WTC11 (cell line): ENCODE results near the gene CDH12. TPM values are rescaled to one million over a fixed set of nuclear protein-coding genes. Genes with fewer than 3 reads are reported as not detected.

Experiments
- ATAC-seq: fragments of 200-7000 bp; cut with Tn5 transposase; 2 replicates; pipeline ENCODE4 v1.10.0; 2021; ENCODE audit warnings: mild to moderate bottlenecking, moderate library complexity
- CTCF ChIA-PET: fragments of 300-600 bp; sonication (Branson Sonifier 250); formaldehyde crosslinking; loops from one replicate; lab custom pipeline; 2021; ENCODE audit warnings: antibody characterized with exemption; lab: Charles Lee
- POLR2A ChIA-PET: fragments of 350-600 bp; sonication (Branson Sonifier 250); formaldehyde crosslinking; loops from one replicate; lab custom pipeline; 2021; ENCODE audit warnings: antibody characterized with exemption; lab: Charles Lee
- DNase-seq: peaks from one replicate; pipeline ENCODE4 v3.0.0; 2021; ENCODE audit warnings: low spot score
- H3K27ac Mint-ChIP-seq: 2 replicates; pipeline ENCODE4 v1.8.0; 2021; ENCODE audit warnings: mixed read lengths
- H3K27me3 Mint-ChIP-seq: 2 replicates; pipeline ENCODE4 v1.8.0; 2021; ENCODE audit warnings: low read depth, mild to moderate bottlenecking, moderate library complexity, mixed read lengths
- H3K36me3 Mint-ChIP-seq: 2 replicates; pipeline ENCODE4 v1.8.0; 2021; ENCODE audit warnings: mixed read lengths
- H3K4me1 Mint-ChIP-seq: 2 replicates; pipeline ENCODE4 v1.8.0; 2022; ENCODE audit warnings: mixed read lengths
- H3K4me3 Mint-ChIP-seq: 2 replicates; pipeline ENCODE4 v1.8.0; 2021; ENCODE audit warnings: mild to moderate bottlenecking, moderate library complexity, mixed read lengths
- H3K9me3 Mint-ChIP-seq: 2 replicates; pipeline ENCODE4 v1.8.0; 2021; ENCODE audit warnings: mixed read lengths
- ATF1 ChIP-seq: sonication (generic); formaldehyde crosslinking; IDR thresholded peaks from 2 replicates; pipeline ENCODE4 v1.8.1; 2023; ENCODE audit warnings: mild to moderate bottlenecking, moderate library complexity, missing genetic modification reagents
- CBFB ChIP-seq: sonication (generic); formaldehyde crosslinking; IDR thresholded peaks from 2 replicates; pipeline ENCODE4 v1.8.1; 2022; ENCODE audit warnings: mild to moderate bottlenecking, low read depth, missing genetic modification reagents
- CREB1 ChIP-seq: sonication (generic); formaldehyde crosslinking; IDR thresholded peaks from 2 replicates; pipeline ENCODE4 v1.8.0; 2023; ENCODE audit warnings: mild to moderate bottlenecking, missing genetic modification reagents
- EMX1 ChIP-seq: fragments of 250-450 bp; sonication (Bioruptor Pico); IDR thresholded peaks from 2 replicates; pipeline ENCODE4 v1.8.0; 2021; ENCODE audit warnings: mild to moderate bottlenecking
- GABPB1 ChIP-seq: sonication (generic); formaldehyde crosslinking; IDR thresholded peaks from 2 replicates; pipeline ENCODE4 v1.8.1; 2023; ENCODE audit warnings: mild to moderate bottlenecking, missing genetic modification reagents
- GRHL2 ChIP-seq: fragments of 250-450 bp; sonication (Bioruptor Pico); IDR thresholded peaks from 2 replicates; pipeline ENCODE4 v1.8.0; 2022; ENCODE audit warnings: mild to moderate bottlenecking, moderate library complexity; ENCODE audit not compliant: insufficient replicate concordance, severe bottlenecking
- GTF2I ChIP-seq: fragments of 250-450 bp; sonication (Bioruptor Pico); conservative IDR thresholded peaks from 2 replicates; pipeline ENCODE4 v1.4.0; 2021; ENCODE audit warnings: mild to moderate bottlenecking
- NFATC4 ChIP-seq: fragments of 250-450 bp; sonication (Bioruptor Pico); IDR thresholded peaks from 2 replicates; pipeline ENCODE4 v1.9.0; 2021; ENCODE audit warnings: mild to moderate bottlenecking
- NR2C2 ChIP-seq: sonication (generic); formaldehyde crosslinking; IDR thresholded peaks from 2 replicates; pipeline ENCODE4 v1.8.0; 2022; ENCODE audit warnings: mild to moderate bottlenecking, missing genetic modification reagents
- OVOL2 ChIP-seq: fragments of 250-450 bp; sonication (Bioruptor Pico); IDR thresholded peaks from 2 replicates; pipeline ENCODE4 v1.9.0; 2021; ENCODE audit warnings: mild to moderate bottlenecking, borderline replicate concordance
- RORB ChIP-seq: fragments of 250-450 bp; sonication (Bioruptor Pico); IDR thresholded peaks from 2 replicates; pipeline ENCODE4 v1.9.0; 2021; ENCODE audit warnings: mild to moderate bottlenecking
- TCF7 ChIP-seq: sonication (generic); formaldehyde crosslinking; IDR thresholded peaks from 2 replicates; pipeline ENCODE4 v1.8.0; 2022; ENCODE audit warnings: mild to moderate bottlenecking, low read depth, missing genetic modification reagents, moderate library complexity
- ZBTB21 ChIP-seq: sonication (generic); formaldehyde crosslinking; IDR thresholded peaks from 2 replicates; pipeline ENCODE4 v1.8.1; 2023; ENCODE audit warnings: mild to moderate bottlenecking, missing genetic modification reagents, borderline replicate concordance
- ZNF263 ChIP-seq: sonication (generic); formaldehyde crosslinking; IDR thresholded peaks from 2 replicates; pipeline ENCODE4 v1.8.1; 2022; ENCODE audit warnings: low read depth, mild to moderate bottlenecking, moderate library complexity, missing genetic modification reagents
- total RNA-seq: library from RNA; stranded (reverse); gene quantifications from 3 replicates; pipeline ENCODE4 v1.2.3, GENCODE V29; 2021
- TF ChIP-seq, protein P1 (sequence below): sonication (generic); formaldehyde crosslinking; IDR thresholded peaks from 2 replicates; pipeline ENCODE4 v1.8.0; 2022; ENCODE audit warnings: mild to moderate bottlenecking, missing genetic modification reagents
- TF ChIP-seq, protein P2 (sequence below): fragments of 250-450 bp; sonication (Bioruptor Pico); IDR thresholded peaks from 2 replicates; pipeline ENCODE4 v1.9.0; 2021; ENCODE audit warnings: mild to moderate bottlenecking, borderline replicate concordance
- TF ChIP-seq, protein P3 (sequence below): fragments of 250-450 bp; sonication (Bioruptor Pico); conservative IDR thresholded peaks from 2 replicates; pipeline ENCODE4 v1.9.0; 2021; ENCODE audit warnings: mild to moderate bottlenecking
- TF ChIP-seq, protein P4 (sequence below): sonication (generic); formaldehyde crosslinking; IDR thresholded peaks from 2 replicates; pipeline ENCODE4 v1.8.1; 2022; ENCODE audit warnings: mild to moderate bottlenecking, moderate library complexity, missing genetic modification reagents
- TF ChIP-seq, protein P5 (sequence below): sonication (generic); formaldehyde crosslinking; IDR thresholded peaks from 2 replicates; pipeline ENCODE4 v1.8.1; 2022; ENCODE audit warnings: missing genetic modification reagents, borderline replicate concordance
- TF ChIP-seq, protein P6 (sequence below): sonication (generic); formaldehyde crosslinking; IDR thresholded peaks from 2 replicates; pipeline ENCODE4 v1.8.0; 2023; ENCODE audit warnings: mild to moderate bottlenecking, missing genetic modification reagents
- TF ChIP-seq, protein P7 (sequence below): sonication (generic); formaldehyde crosslinking; IDR thresholded peaks from 2 replicates; pipeline ENCODE4 v1.8.1; 2022; ENCODE audit warnings: mild to moderate bottlenecking, missing genetic modification reagents, moderate library complexity, borderline replicate concordance

Gene CDH12
- total RNA-seq, 1 experiment from 2014 or later = not detected

DNA sequence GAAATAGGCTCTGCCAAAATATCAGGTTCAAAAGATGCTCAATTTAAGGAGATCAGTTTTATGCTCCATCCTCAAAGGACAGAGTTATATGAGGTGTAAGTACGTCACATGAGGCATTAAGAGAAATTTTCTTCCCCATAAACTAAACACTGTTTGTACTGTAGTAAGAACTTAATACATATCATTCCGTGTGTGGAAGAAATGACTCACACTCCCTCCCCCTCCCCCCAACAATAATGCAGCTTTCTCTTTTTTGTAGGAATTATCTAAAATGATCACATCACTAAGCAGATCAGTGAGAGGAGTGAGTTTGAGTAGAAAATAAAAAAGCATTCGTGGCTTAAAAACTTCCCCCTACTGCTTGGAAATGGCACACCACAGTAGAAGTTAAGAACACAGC is 2.2 kb downstream of the CDH12 start:
- H3K4me3 Mint-ChIP-seq = no peak overlapping the region
- TF ChIP-seq NFATC4 (CRISPR knock-in tag) (no peak), TCF7 (CRISPR knock-in tag) (no peak), EMX1 (CRISPR knock-in tag) (no peak), ATF1 (no peak), GABPB1 (CRISPR knock-in tag) (no peak), ZBTB21 (CRISPR knock-in tag) (no peak), RORB (CRISPR knock-in tag) (no peak), OVOL2 (CRISPR knock-in tag) (no peak), GTF2I (no peak)
- TF ChIP-seq, protein P1, sequence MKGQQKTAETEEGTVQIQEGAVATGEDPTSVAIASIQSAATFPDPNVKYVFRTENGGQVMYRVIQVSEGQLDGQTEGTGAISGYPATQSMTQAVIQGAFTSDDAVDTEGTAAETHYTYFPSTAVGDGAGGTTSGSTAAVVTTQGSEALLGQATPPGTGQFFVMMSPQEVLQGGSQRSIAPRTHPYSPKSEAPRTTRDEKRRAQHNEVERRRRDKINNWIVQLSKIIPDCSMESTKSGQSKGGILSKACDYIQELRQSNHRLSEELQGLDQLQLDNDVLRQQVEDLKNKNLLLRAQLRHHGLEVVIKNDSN (CRISPR knock-in tag) = no peak
- TF ChIP-seq, protein P2, sequence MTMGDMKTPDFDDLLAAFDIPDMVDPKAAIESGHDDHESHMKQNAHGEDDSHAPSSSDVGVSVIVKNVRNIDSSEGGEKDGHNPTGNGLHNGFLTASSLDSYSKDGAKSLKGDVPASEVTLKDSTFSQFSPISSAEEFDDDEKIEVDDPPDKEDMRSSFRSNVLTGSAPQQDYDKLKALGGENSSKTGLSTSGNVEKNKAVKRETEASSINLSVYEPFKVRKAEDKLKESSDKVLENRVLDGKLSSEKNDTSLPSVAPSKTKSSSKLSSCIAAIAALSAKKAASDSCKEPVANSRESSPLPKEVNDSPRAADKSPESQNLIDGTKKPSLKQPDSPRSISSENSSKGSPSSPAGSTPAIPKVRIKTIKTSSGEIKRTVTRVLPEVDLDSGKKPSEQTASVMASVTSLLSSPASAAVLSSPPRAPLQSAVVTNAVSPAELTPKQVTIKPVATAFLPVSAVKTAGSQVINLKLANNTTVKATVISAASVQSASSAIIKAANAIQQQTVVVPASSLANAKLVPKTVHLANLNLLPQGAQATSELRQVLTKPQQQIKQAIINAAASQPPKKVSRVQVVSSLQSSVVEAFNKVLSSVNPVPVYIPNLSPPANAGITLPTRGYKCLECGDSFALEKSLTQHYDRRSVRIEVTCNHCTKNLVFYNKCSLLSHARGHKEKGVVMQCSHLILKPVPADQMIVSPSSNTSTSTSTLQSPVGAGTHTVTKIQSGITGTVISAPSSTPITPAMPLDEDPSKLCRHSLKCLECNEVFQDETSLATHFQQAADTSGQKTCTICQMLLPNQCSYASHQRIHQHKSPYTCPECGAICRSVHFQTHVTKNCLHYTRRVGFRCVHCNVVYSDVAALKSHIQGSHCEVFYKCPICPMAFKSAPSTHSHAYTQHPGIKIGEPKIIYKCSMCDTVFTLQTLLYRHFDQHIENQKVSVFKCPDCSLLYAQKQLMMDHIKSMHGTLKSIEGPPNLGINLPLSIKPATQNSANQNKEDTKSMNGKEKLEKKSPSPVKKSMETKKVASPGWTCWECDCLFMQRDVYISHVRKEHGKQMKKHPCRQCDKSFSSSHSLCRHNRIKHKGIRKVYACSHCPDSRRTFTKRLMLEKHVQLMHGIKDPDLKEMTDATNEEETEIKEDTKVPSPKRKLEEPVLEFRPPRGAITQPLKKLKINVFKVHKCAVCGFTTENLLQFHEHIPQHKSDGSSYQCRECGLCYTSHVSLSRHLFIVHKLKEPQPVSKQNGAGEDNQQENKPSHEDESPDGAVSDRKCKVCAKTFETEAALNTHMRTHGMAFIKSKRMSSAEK (CRISPR knock-in tag) = no peak
- TF ChIP-seq, all 79 proteins: peak for 0
- H3K27ac Mint-ChIP-seq = no peak overlapping the region
- DNase-seq = no peak
- CTCF ChIA-PET = no interaction called here
- H3K9me3 Mint-ChIP-seq = no peaks in the 10 kb centered on the region
- POLR2A ChIA-PET = no interaction called here
- peaks cover 15% of the 10 kb centered on the region for H3K4me1 Mint-ChIP-seq
- peaks cover 26% of the 10 kb centered on the region for H3K27me3 Mint-ChIP-seq
- no peaks in the 10 kb centered on the region for H3K36me3 Mint-ChIP-seq
- no peak for ATAC-seq

DNA sequence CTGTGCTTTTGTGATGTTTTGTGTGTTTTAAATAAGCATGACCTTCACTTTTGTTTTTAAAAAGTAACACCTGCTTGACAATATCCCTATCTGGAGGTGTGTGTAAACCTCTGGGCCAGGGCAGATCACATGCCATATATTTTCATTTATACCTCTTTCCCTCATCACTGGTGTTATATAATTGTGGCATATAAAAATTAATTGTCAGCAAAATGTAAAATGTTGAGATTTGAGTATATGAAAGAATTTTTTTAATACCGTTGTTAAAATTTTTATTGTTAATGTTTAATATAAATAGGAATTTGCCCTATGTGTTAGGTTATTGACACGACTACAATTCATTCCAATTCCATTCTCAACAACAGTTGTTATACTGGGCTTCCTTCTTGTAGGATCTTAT is 6.5 kb downstream of the CDH12 start:
- H3K27me3 Mint-ChIP-seq = peaks cover 7% of the 10 kb centered on the region
- ATAC-seq = no peak
- H3K27ac Mint-ChIP-seq = no peak overlapping the region
- H3K4me3 Mint-ChIP-seq = no peak overlapping the region
- H3K4me1 Mint-ChIP-seq = no peaks in the 10 kb centered on the region
- CTCF ChIA-PET = no interaction called here
- no peak for DNase-seq
- POLR2A ChIA-PET = no interaction called here
- no peaks in the 10 kb centered on the region for H3K9me3 Mint-ChIP-seq
- H3K36me3 Mint-ChIP-seq = no peaks in the 10 kb centered on the region
- TF ChIP-seq, protein P3, sequence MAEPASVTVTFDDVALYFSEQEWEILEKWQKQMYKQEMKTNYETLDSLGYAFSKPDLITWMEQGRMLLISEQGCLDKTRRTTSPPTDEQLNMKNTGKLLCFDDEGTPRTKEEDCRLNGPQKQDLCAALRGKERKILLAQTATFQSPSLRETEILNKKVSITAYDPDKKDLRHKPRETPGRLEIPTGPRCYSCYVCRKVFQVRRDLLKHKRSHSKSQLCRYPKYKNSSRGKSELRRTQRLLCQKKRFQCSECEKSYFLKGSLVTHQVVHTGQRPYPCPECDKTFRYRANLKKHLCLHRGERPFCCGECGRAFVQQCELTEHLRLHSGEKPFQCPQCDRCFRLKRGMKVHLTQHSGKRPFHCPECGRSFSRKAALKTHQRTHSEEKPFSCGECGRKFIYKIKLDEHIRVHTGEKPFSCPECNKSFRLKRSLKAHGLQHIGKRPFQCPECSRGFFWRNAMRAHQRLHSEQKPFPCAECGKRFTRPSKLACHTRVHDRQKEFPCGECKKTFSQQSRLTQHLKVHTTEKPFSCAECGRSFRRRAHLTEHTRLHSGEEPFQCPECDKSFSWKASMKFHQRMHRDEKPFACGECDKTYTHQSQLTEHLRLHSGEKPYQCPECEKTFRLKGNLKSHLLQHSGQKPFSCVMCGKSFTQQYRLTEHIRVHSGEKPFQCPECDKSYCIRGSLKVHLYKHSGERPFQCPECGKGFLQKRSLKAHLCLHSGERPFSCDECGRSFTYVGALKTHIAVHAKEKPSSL (CRISPR knock-in tag) = no peak
- TF ChIP-seq GRHL2 = no peak
- TF ChIP-seq CBFB = no peak
- no peak for TF ChIP-seq NR2C2 (CRISPR knock-in tag)
- TF ChIP-seq ZNF263 = no peak
- no peak for TF ChIP-seq CREB1
- TF ChIP-seq, protein P4, sequence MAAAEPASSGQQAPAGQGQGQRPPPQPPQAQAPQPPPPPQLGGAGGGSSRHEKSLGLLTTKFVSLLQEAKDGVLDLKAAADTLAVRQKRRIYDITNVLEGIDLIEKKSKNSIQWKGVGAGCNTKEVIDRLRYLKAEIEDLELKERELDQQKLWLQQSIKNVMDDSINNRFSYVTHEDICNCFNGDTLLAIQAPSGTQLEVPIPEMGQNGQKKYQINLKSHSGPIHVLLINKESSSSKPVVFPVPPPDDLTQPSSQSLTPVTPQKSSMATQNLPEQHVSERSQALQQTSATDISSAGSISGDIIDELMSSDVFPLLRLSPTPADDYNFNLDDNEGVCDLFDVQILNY = no peak
- TF ChIP-seq, protein P5, sequence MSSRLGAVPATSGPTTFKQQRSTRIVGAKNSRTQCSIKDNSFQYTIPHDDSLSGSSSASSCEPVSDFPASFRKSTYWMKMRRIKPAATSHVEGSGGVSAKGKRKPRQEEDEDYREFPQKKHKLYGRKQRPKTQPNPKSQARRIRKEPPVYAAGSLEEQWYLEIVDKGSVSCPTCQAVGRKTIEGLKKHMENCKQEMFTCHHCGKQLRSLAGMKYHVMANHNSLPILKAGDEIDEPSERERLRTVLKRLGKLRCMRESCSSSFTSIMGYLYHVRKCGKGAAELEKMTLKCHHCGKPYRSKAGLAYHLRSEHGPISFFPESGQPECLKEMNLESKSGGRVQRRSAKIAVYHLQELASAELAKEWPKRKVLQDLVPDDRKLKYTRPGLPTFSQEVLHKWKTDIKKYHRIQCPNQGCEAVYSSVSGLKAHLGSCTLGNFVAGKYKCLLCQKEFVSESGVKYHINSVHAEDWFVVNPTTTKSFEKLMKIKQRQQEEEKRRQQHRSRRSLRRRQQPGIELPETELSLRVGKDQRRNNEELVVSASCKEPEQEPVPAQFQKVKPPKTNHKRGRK = no peak
- TF ChIP-seq, protein P6, sequence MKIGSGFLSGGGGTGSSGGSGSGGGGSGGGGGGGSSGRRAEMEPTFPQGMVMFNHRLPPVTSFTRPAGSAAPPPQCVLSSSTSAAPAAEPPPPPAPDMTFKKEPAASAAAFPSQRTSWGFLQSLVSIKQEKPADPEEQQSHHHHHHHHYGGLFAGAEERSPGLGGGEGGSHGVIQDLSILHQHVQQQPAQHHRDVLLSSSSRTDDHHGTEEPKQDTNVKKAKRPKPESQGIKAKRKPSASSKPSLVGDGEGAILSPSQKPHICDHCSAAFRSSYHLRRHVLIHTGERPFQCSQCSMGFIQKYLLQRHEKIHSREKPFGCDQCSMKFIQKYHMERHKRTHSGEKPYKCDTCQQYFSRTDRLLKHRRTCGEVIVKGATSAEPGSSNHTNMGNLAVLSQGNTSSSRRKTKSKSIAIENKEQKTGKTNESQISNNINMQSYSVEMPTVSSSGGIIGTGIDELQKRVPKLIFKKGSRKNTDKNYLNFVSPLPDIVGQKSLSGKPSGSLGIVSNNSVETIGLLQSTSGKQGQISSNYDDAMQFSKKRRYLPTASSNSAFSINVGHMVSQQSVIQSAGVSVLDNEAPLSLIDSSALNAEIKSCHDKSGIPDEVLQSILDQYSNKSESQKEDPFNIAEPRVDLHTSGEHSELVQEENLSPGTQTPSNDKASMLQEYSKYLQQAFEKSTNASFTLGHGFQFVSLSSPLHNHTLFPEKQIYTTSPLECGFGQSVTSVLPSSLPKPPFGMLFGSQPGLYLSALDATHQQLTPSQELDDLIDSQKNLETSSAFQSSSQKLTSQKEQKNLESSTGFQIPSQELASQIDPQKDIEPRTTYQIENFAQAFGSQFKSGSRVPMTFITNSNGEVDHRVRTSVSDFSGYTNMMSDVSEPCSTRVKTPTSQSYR (CRISPR knock-in tag) = no peak
- TF ChIP-seq, protein P7, sequence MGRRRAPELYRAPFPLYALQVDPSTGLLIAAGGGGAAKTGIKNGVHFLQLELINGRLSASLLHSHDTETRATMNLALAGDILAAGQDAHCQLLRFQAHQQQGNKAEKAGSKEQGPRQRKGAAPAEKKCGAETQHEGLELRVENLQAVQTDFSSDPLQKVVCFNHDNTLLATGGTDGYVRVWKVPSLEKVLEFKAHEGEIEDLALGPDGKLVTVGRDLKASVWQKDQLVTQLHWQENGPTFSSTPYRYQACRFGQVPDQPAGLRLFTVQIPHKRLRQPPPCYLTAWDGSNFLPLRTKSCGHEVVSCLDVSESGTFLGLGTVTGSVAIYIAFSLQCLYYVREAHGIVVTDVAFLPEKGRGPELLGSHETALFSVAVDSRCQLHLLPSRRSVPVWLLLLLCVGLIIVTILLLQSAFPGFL (CRISPR knock-in tag) = no peak
